GM18511 (cell line): ENCODE data around the gene CYSTM1.
A peak's percentile ranks its signal among the peaks of the same experiment; 100 is the strongest.

Source experiments
- ATAC-seq: cut with Tn5 transposase; IDR thresholded peaks from one replicate; pipeline ENCODE4 v1.9.1; 2021; ENCODE audit warnings: mild to moderate bottlenecking, moderate library complexity; ENCODE audit not compliant: unreplicated experiment

Gene CYSTM1

DNA sequence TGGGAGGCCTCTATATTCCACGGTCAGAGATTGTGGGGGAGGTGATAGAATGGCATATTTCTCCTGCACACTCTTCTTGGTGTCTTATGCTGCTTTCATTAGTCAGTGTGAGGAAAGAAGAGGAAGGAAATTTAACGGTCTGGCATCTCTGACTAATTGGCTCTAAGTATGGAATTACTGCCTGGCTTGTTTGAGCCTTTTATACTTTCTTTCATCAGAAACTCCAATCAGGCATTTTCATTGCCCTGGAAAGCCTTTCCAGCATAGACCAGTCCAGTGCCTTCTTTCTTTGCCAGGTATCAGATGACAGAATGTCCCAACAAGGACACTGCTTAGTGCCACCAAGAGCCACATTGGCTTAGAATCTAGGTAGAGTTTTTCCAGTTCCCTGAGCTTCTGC is 30.2 kb downstream of the CYSTM1 start:
- ATAC-seq = no peak

DNA sequence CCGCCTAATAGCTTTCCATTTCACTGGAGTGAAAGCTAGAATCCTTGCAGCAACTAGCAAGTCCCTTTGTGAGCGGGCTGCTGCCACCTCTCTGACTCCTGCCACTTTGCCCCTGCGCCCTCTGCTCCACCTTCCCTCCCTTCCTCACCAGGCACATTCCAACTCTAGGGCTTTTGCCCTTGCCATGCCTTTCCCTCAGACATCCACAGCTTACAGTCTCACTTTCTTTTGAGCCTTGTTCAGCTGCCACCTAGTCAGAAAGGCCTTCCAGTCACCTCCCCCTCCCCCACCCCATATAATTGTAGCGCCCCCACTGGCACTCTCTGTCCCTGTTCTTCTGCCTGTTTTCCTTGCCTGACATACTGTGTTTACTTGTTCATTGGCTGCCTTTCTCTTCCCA is 31.0 kb downstream of the CYSTM1 start:
- no peak for ATAC-seq

DNA sequence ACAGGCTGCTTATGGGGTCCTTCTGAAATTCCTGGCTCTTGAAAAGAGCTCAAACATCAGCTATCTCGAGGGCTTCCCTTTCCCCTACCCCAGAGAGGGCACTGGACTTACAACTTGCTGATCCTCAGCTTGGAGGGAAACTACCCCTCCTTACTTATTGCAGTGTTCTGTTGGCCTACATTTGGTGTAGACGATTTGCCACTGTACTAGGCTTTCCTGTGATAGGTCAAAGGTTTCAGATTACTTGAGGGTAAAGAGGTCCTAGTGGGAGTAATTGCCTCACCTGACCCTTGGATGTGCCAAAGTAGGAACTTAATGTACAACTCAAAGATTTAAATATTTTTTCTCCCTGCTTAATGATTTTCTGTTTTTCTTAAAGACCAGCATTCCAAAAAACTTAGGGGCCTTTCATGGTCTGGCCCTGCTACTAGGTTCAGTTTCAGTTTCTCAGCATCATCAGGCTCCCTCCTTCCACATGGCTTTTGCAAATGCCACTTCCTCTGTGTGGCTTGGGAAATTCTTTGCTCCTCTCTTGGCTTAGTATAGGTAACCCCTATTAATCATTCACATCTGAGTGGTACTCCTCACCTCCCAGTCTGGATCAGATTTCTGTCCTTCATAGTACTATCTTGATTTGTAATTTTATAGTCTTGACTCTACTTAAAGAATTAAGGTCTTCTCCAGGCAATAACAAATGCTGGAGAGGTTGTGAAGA is 32.4 kb downstream of the CYSTM1 start:
- peak; percentile 80 for ATAC-seq

DNA sequence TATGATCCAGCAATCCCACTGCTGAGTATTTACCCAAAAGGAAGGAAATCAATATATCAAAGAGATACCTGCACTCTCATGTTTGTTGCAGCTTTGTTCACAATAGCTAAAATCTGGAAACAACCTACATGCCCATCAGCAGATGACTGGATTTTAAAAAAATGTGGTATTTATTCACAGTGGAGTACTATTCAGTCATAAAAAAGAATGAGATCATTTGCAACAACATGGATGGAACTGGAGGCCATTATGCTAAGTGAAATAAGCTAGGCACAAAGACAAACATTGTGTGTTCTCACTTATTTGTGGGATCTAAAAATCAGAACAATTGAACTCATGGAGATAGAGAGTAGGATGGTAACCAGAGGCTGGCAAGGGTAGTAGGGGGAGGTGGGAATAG is 33.1 kb downstream of the CYSTM1 start:
- no peak for ATAC-seq

DNA sequence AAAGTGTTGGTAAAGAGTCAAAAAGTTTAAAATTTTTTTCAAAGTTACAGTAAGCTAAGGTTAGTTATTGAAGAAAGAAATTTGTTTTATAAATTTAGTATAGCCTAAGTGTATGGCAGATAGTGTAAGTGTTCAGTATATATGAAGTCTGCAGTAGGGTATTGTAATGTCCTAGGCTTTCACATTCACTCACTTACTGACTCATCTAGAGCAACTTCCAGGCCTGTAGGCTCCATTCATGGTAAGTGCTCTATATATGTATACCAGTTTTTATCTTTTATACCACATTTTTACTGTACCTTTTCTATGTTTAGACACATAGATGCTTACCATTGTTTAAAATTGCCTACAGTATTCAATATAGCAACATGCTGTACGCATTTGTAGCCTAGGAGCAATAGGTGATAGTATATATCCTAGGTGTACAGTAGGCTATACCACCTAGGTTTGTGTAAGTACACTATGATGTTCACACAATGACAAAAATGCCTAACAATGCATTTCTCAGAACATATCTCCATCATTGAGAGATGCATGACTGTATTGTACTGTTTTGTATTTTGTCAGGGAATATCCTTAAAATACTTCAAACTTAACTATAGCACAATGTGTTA is 38.5 kb downstream of the CYSTM1 start:
- no peak for ATAC-seq

DNA sequence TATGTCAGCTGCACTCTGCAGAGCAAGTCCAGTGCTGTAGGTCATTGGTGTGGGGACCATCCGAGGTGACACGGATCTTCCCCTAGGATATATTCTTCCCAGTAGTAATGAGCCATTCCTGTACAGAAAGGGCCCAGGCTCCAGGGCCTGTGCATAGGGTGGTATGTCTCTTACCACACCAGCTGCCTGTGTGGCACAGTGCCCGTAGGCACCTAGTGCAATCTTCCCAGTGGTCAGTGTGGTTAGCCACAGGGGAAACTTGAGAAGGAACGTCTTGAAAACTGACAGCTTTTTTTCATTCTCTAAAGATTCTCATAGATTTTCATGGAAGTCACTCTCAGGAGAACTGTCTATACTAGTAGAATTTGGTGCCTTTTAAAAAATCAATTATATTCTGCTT is 39.8 kb downstream of the CYSTM1 start:
- ATAC-seq = no peak

DNA sequence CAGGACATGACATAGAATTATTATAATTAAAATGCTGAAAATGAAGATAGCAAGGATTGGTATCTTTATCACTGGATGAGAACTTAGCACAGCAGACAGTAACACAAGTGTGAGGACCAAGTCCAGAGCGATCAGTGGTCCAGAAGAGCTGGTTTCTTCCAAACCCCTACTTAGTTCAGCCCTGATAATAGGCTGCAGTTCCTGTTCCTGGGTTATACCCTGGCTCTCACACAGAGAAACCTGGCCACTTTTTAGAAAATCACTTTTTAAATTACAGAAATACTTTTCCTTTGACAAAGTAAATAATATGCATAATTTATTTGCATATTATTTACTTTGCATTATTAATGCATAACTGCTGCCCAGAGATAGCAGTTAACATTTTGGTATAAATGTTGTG is 40.3 kb downstream of the CYSTM1 start:
- no peak for ATAC-seq

DNA sequence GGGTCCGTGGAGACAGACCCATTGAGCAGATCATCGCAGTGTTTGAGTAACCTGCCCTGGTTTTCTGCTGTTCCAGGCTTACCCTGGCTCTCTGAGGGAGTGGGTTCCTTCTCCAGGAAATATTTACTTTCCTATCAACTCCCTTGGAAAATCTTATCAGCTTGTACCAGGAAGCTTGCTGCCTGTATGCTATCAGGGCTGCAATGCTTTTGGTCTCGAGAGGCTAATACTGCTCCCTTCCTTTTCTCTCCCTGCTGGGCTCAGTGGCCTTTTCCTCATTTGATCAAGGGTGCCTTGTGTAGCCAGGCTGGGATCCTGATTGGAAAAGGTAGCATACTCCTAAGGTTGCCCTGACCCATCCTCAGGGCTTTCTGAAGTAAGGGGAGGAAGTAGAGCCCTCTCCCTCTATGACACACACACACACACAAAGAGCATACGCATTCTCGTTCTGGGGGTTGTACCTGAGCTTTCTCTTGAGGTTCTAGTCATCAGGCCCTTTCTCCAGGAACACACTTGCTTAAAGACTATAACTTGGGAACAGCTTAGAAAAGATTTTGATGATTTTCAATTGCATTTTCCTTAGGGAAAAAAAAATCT is 41.6 kb downstream of the CYSTM1 start:
- no peak for ATAC-seq

DNA sequence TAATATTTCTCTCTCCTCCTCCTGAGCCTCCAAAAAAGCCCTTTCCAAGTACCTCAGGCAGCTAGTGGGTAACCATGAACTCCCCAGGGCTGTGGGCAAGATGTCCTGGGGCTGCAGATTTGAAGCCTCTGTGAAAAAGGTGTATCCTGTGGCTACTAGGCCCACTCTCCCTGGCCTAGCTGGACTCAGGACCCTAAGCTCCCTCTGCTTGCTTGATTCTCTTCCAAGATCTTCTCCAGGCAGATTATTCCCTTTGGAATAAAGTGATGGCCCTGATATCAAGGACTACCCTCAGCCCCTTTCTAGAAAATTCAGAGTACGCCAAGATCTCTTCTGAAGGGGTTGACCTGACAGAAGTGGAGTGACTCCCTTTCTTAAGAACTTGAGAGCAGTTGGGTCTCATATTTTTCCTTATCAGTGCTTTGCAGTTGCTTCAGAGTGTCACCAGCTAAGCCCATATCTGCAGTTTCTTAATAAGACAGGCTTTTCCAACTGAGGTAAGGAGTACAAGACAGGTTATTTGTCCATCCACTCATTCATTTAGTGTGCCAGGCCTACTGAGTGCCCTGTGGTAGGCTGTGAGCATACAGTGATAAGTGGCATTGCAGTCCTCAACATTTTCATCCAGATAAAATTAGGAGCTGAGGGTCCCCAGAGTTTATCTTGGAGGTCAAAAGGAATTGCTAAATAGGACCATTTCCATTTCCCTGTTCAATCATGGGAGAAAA is 42.5 kb downstream of the CYSTM1 start:
- ATAC-seq = no peak

DNA sequence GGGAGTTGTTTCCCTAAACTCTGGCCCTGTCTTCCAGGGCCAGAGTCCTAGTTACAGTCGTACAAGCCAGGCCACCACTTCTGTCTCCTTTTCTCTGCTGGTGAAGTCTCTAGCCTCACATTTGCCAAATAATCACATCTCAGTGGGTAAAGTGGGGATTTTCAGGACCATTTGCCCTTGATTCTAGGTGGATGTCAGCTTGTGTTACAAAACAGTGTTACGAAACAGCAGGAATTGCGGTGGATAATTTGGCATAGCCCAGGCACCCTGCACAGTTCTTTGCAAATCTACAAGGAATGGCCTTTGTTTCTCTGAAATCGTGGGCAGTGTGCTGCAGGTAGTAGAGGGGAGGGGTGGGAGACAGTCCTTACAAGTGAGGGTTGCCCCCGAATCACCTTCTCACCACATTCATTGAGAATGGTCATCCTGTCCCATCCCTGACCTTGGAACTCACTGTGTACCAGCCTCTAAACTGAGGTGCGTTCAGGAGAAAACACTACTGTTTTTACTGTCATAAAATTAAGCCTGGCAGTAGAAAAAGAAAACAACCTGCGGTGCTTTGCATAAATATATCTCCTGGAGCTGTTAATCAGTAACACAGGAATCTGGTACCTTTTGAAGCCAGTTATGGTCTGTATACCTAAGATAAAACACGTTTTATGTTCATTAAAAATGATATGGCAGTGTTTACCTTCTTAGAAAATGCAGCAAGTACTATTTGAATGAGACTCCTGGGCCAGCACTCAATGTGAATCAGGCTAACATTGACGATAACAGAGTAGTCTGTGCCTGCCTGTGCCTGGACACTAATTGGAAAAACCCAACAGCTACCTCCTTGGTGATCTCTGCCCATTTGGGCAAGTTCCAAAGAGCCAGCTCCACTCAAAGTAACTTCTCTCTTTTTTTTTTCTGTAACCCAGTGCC is 44.3 kb downstream of the CYSTM1 start:
- peak; percentile 33 for ATAC-seq

DNA sequence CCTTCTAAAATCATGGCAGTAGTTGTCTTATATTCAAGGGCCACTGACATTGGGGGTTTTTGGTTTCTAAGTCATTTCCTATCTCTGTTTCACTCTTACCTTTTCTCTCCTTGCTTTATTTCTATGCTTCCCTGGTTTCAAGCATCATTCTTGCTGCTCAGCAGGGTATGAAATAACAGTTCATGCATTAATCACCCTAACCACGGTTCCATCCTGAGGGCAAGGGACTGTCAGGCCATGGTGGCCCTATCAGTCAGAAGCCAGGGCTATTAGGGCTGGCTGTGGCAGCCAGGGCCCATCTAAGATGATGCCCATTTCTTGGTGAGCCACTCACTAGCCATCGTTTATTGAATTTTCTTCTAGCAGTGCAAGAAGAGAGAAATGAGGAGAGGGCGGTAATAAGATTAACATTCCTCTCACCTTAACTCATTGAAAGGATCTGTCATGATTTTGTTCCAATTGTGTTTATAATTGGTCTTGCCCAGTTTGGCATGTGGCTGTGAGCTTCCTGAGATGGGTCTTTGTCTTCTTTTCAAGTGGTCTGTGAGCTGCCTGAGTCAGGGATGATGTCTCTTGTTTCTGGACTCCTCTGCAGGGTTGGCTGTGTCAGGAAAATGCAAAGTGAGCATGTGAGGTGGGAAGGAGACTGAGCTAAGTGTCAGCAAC is 45.2 kb downstream of the CYSTM1 start:
- peak; percentile 73 for ATAC-seq

DNA sequence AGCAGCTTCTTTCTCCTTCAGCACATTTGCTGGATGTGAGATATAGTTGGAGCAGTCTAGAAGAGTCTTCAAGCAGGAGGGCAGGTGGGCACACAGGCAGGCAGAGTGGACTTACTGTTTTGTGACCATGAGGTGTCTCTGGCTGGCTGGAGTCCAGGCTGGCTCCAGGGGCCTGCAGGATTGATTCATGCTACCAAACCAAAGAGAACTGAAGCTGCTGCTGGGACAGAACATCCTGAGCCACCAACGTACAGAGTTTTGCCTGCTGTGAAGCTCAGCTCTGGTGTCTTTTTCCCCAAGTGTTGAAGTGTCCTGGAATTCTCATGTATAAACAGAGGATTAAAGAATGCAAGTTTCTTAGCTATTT is 45.7 kb downstream of the CYSTM1 start:
- ATAC-seq = no peak

DNA sequence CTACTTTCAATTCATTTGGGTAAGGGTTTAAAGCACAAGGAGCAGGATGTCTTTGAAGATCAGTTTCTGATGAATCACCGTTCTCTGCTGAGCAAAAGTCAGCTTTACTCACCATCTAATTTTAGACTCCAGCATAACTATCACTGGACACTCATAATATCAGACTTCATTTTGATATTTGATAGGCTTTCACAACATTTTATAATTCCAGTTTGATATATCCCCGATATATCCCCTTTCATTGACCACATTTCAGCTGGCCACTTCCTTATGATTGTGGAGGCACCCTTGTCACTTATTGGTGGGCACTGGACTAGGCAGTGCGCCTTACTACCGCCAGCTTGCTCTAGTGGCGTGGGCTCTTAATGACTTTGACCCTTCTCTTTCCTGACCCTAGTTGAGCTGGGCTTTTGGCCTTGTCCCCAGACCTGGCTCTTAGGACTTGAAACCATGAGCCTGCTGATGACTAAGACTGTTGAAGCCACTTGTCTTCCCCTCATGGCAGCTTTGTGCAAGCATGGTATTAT is 46.8 kb downstream of the CYSTM1 start:
- ATAC-seq = peak; percentile 46

DNA sequence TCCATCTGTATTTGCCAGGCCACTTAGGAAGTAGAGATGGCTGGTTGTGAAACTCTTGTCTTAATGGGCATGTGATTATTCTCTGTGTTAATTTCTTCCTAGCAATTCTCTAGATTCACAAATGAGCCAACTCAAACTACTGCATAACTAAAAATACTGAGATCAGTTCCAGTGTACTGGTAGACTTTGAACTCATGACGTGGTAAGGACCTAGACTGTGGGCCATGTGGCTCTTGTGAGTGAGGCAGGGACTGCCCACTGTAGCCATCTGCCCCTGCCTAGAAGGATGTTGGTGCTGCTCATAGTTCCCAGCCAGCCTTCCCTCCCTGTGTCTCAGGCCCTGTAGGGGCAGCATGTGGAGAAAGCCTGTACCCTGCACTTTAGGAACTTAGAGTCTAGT is 47.4 kb downstream of the CYSTM1 start:
- ATAC-seq = no peak

DNA sequence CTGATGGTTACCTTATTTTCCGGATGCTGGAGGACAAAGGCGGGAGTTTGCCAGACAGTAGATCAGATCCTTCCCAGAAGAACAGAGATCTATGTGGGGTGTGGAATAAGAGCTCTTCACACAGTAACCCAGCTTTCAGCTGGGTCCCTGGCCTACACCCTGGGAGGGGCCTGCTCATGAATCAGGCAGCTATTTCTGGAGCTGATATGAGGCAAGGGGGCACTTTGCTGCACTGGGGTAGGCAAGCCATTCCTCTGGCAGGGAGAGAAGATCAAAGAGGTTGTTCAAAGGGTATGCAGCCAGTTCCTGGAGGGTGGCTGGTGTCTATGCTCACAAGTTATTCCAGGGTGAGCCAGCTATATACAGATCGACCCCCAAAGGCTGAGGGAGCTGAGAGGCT is 48.6 kb downstream of the CYSTM1 start:
- ATAC-seq = no peak

DNA sequence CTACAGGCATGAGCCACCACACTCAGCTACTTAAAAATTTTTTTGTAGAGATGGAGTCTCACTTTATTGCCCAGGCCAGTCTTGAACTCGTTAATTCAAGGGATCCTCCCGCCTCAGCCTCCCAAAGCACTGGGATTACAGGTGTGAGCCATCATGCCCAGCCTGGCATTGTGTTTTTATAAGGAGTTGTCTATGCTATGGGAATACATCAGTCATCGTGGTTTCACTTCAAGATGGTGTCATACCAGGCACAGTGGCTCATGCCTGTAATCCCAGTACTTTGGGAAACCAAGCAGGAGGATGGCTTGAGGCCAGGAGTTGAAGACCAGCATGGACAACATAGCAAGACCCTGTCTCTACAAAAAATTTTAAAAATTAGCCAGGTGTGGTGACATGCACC is 49.7 kb downstream of the CYSTM1 start:
- ATAC-seq = no peak

DNA sequence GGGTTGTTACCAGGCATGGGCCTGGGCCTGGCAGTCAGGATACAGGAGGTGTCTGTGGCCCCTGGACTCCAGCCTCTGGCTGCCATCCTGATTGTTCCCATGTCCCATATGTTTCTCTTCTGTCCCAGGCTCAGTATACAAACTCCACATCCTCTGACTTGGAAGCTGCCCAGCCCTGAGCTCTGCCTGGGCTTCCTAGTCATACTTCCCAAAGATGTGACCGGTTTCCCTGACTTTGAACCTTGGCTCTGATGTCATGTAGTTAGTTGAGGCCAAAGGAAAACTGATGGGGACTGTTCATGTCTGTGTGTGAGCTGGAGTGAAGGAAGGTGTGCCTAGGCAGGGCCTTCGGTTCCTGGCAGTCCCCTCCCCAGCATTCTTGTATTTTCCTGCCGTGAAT is 50.4 kb downstream of the CYSTM1 start:
- ATAC-seq = no peak

DNA sequence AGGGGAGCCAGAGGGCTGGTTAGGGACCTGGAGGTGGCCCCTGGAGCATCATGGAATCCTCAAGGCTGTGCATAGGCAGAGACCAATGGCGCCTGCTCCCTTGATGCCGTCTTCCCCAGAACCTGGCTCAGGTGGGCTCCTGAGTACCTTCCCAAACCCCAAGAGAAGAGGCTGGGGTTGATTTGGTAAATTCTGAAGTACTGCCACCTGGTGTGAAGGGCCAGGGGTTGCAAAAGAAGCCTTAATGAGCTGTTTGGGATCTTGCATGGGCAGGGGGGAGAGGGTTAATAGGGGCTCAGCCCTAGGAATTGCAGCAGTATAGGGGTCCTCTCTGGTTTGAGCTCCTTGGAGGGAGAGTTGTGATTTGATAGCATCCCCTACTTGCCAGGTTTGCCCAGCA is 52.1 kb downstream of the CYSTM1 start:
- ATAC-seq = no peak

DNA sequence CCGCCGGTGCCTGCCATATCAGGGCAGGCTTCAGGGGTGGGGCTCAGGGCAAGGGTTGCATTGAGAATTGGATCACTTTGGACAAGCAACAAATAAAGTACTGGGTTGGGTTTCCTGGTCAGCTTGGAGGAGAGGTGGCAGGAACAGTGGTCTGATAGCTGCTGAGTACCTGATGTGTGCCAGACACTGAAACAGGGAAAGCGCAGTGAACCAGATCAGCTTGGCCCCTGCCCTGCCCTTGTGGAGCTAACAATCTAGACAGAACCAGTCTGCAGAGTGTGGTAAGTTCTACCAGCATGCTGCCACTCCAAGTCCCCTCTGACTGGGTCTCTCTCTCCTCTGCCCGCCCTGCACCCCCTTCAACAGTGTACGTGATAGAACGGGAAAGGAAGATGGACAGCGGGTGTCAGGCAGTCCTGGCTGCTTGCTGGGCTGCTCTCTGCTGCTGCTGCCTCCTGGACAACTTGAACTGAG is 53.4 kb downstream of the CYSTM1 start:
- ATAC-seq = no peak

DNA sequence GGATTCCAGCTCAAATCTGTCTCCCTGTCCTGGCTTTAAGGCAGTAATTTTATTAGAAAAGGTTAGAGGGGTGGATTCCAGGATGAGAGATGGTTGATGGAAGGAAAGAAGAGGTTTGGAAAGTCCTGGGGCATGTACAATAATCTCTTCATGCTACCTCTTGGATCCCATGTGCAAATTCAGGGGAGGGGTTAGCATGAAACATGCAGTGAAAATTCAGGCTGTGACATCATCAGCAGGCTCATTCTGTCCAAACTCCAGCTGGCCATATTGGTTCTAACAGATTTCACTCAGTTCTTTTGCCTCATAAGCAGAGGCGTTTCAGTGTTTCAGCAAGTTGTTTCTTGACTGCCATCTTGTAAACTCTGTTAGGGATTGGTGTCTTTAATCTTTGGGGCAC is 55.4 kb downstream of the CYSTM1 start:
- no peak for ATAC-seq
